HepG2 (cell line): ENCODE data around the gene MPST. TPM values are rescaled to one million over a fixed set of nuclear protein-coding genes. Genes with fewer than 3 reads are reported as not detected.
A peak's percentile ranks its signal among the peaks of the same experiment; 100 is the strongest.

Experiments
- ATAC-seq: fragments of 200-7000 bp; cut with Tn5 transposase; 3 replicates; pipeline ENCODE4 v1.9.1; 2020; ENCODE audit warnings: mild to moderate bottlenecking, moderate library complexity
- BruUV-seq: library from RNA; stranded (reverse); fragments of 400-500 nt; replicated peaks from 2 replicates; lab custom pipeline; 2021; lab: Mats Ljungman, UMichigan
- CTCF ChIA-PET: fragments of 300-600 bp; formaldehyde crosslinking; extraction: SDS; loops from one replicate; lab custom pipeline; 2021; ENCODE audit warnings: low total read pairs, inconsistent platforms, low intra/inter-chr PET ratio; lab: Yijun Ruan, JAX
- POLR2A ChIA-PET: fragments of 350-600 bp; sonication (Branson Sonifier 250); formaldehyde crosslinking; loops from one replicate; lab custom pipeline; 2020; ENCODE audit warnings: antibody characterized with exemption, inconsistent platforms; lab: Yijun Ruan, JAX
- DNase-seq: peaks from one replicate; pipeline ENCODE4 v3.0.0-alpha.2; 2015; ENCODE audit warnings: low spot score
- FAIRE-seq: peaks from 3 replicates; lab custom pipeline; 2011; peaks lifted over from hg19 to GRCh38; lab: Jason Lieb, UNC
- H2AFZ ChIP-seq: one replicate; pipeline ENCODE4 v1.6.1; 2011; ENCODE audit warnings: low read length, inconsistent platforms
- H3K27ac ChIP-seq: fragments of 300-600 bp; 3 replicates; pipeline ENCODE4 v1.8.0; 2011; ENCODE audit warnings: mixed run types, mild to moderate bottlenecking, mixed read lengths, low read length, inconsistent platforms; ENCODE audit not compliant: insufficient read depth; ENCODE audit errors: extremely low read length
- H3K27me3 ChIP-seq, 2 experiments: fragments of 200-600 bp in 1 of 2; 2 replicates in 1 of 2; 3 replicates in 1 of 2; pipeline versions ENCODE4 v1.6.0 to v1.8.0; 2011; ENCODE audit warnings: low read length in 2 of 2, mild to moderate bottlenecking in 2 of 2, moderate library complexity in 2 of 2, inconsistent platforms in 1 of 2; ENCODE audit not compliant: insufficient read depth in 2 of 2, control insufficient read depth in 1 of 2
- H3K36me3 ChIP-seq, 2 experiments: fragments of 200-600 bp in 1 of 2; replicated peaks in 1 of 2; 2 replicates in 1 of 2; 3 replicates in 1 of 2; pipeline versions ENCODE4 v1.5.1 to v1.8.0; 2011; ENCODE audit warnings: low read length in 2 of 2, inconsistent platforms in 1 of 2; ENCODE audit not compliant: insufficient read depth in 2 of 2, control insufficient read depth in 1 of 2
- H3K4me1 ChIP-seq: 2 replicates; pipeline ENCODE4 v1.5.1; 2012; ENCODE audit warnings: low read length, inconsistent platforms; ENCODE audit not compliant: insufficient read depth
- H3K4me2 ChIP-seq: 2 replicates; pipeline ENCODE4 v1.6.0; 2011; ENCODE audit warnings: low read depth, low read length, inconsistent platforms
- H3K4me3 ChIP-seq, 3 experiments: fragments of 200-600 bp in 1 of 3; sonication (generic), shearing (Covaris generic) in 1 of 3; replicated peaks in 1 of 3; 2 replicates each; pipeline ENCODE4 v1.5.1; 2011 to 2016; ENCODE audit warnings: low read length in 3 of 3, inconsistent platforms in 2 of 3, low read depth in 2 of 3, mild to moderate bottlenecking in 2 of 3, control low read depth in 1 of 3, mixed read lengths in 1 of 3; ENCODE audit not compliant: insufficient read depth in 1 of 3
- H3K79me2 ChIP-seq: one replicate; pipeline ENCODE4 v1.6.1; 2011; ENCODE audit warnings: low read length, inconsistent platforms; ENCODE audit not compliant: insufficient read depth
- H3K9ac ChIP-seq: 2 replicates; pipeline ENCODE4 v1.6.0; 2011; ENCODE audit warnings: mild to moderate bottlenecking, low read depth, low read length, inconsistent platforms; ENCODE audit not compliant: insufficient read depth
- H3K9me3 ChIP-seq: 2 replicates; pipeline ENCODE4 v1.5.1; 2012; ENCODE audit warnings: mild to moderate bottlenecking, low read length
- H4K20me1 ChIP-seq: 2 replicates; pipeline ENCODE4 v1.6.0; 2011; ENCODE audit warnings: inconsistent platforms, mild to moderate bottlenecking, low read length, moderate library complexity; ENCODE audit not compliant: insufficient read depth
- AGO2 ChIP-seq: fragments of 200-400 bp; formaldehyde crosslinking; optimal IDR thresholded peaks from 2 replicates; pipeline ENCODE3; 2017; ENCODE audit warnings: mild to moderate bottlenecking, low read depth, low read length, moderate library complexity
- BCL3 ChIP-seq: sonication (generic); formaldehyde crosslinking; IDR thresholded peaks from 2 replicates; pipeline ENCODE4 v1.5.1; 2020; ENCODE audit warnings: mild to moderate bottlenecking, missing genetic modification reagents, moderate library complexity
- ELF3 ChIP-seq: IDR thresholded peaks from 2 replicates; pipeline ENCODE4 v1.6.1; 2016; ENCODE audit warnings: missing genetic modification reagents, missing compliant biosample characterization
- GFI1 ChIP-seq: sonication (generic); formaldehyde crosslinking; IDR thresholded peaks from 2 replicates; pipeline ENCODE4 v1.5.0; 2020; ENCODE audit warnings: missing genetic modification reagents, mild to moderate bottlenecking, borderline replicate concordance
- ONECUT2 ChIP-seq: sonication (generic); formaldehyde crosslinking; IDR thresholded peaks from 2 replicates; pipeline ENCODE4 v1.4.0; 2020; ENCODE audit warnings: missing genetic modification reagents
- POLR2A ChIP-seq, 2 experiments: IDR thresholded peaks; 2 replicates each; pipeline ENCODE4 v1.6.1; 2011; ENCODE audit warnings: low read depth in 2 of 2, low read length in 2 of 2, mild to moderate bottlenecking in 1 of 2, moderate library complexity in 1 of 2; ENCODE audit not compliant: insufficient read depth in 1 of 2
- POLR2AphosphoS5 ChIP-seq: IDR thresholded peaks from 2 replicates; pipeline ENCODE4 v1.6.1; 2012; ENCODE audit warnings: low read depth, low read length
- RBM22 ChIP-seq: fragments of 200-400 bp; formaldehyde crosslinking; optimal IDR thresholded peaks from 2 replicates; pipeline ENCODE3; 2017; ENCODE audit warnings: mild to moderate bottlenecking, low read length, moderate library complexity
- ZNF280D ChIP-seq: sonication (generic); formaldehyde crosslinking; IDR thresholded peaks from 2 replicates; pipeline ENCODE4 v1.5.1; 2020; ENCODE audit warnings: mild to moderate bottlenecking, missing genetic modification reagents
- ZNF639 ChIP-seq: conservative IDR thresholded peaks from 2 replicates; pipeline ENCODE4 v1.6.1; 2018; ENCODE audit warnings: missing genetic modification reagents
- ZNF687 ChIP-seq: sonication (generic); formaldehyde crosslinking; IDR thresholded peaks from 2 replicates; pipeline ENCODE4 v1.5.1; 2020; ENCODE audit warnings: mild to moderate bottlenecking, missing genetic modification reagents, moderate library complexity
- WGBS: methylation state at CpG from one replicate; pipeline ENCODE4 v1.1.6; 2017; ENCODE audit warnings: low lambda C conversion rate; 5-methylcytosine and 5-hydroxymethylcytosine counted together
- in situ Hi-C: cut with HindIII; loops from 2 replicates; pipeline ENCODE4 v1.10.0; 2017; ENCODE audit warnings: low pct_unique_long_range_greater_than_20kb; ENCODE audit not compliant: extremely low pct_ligation_motif_present
- intact Hi-C: fragments of 100-400 bp; cut with micrococcal nuclease; formaldehyde crosslinking; loops from one replicate; pipeline ENCODE4 v1.10.0; 2022; ENCODE audit not compliant: unreplicated experiment
- polyA plus RNA-seq, 8 experiments: library from polyadenylated mRNA; depleted of rRNA in 3 of 8; stranded (reverse) in 7 of 8; unstranded in 1 of 8; fragments of >200 nt; fragmentation: Illumina TruSeq in 4 of 8; extraction: Trizol in 4 of 8; gene quantifications; 2 replicates each; pipeline versions ENCODE4 v1.2.1 to v1.2.3, GENCODE V29; 2011 to 2016; ENCODE audit warnings: low read depth in 4 of 8, missing spikeins in 1 of 8, mixed read lengths in 1 of 8; ENCODE audit not compliant: insufficient read depth in 1 of 8
- total RNA-seq, 5 experiments: library from RNA; depleted of rRNA; stranded (reverse); fragments of >200 nt; fragmentation: Illumina TruSeq; extraction: Trizol; gene quantifications; 2 replicates each; pipeline ENCODE4 v1.2.3, GENCODE V29; 2016; ENCODE audit warnings: low read depth in 1 of 5

MPST gene
- total and polyA plus RNA-seq, 2 of the 13 experiments (the other 11 are each of a cell fraction or from before 2014, with no cell fraction given): 133 to 141 TPM

GRCh38 chr22:37015587-37015878, 4.0 kb upstream of the MPST start:
- no peak for DNase-seq
- CTCF ChIA-PET: no interaction called here

More at GRCh38 chr22:37015587-37015878, 4.0 kb upstream of the MPST start:
- BruUV-seq: no TSS peak
- no peak overlapping the region for H3K9ac ChIP-seq
- POLR2A ChIA-PET: interaction anchor here (0.7 to 11.6 kb wide), 4 partner anchors 8 to 88 kb away, joined by 3 to 383 read pairs (median 73); no protein-coding TSS in a partner anchor
- no peak overlapping the region for H3K27ac ChIP-seq
- H3K4me2 ChIP-seq: peak overlapping the region; percentile 14; the same call in 1 of the 2 replicates
- peaks cover 5 to 15% of the 10 kb centered on the region in 2 experiments for H3K36me3 ChIP-seq
- WGBS: 73% methylated on average over 2 of the region's 4 CpGs
- H3K4me1 ChIP-seq: peaks cover 48% of the 10 kb centered on the region
- TF ChIP-seq AGO2 (peak; percentile 47), ZNF280D (CRISPR knock-in tag) (0 out of 2 replicates have a peak, but pooled peaks have one; percentile 33), ZNF687 (0 out of 2 replicates have a peak, but pooled peaks have one; percentile 33), POLR2A (IDR thresholded peaks at IDR 0.05; ENCODE audit: insufficient read depth in 1 of 2, low read depth in 2 of 2, low read length in 2 of 2) (peak in 1 of 2 experiments; percentile 67; a peak in 2 of 4 replicates), ELF3 (CRISPR knock-in tag) (0 out of 2 replicates have a peak, but pooled peaks have one; percentile 6), ONECUT2 (CRISPR knock-in tag) (no peak), RBM22 (peak; percentile 88), BCL3 (CRISPR knock-in tag) (peak; percentile 48; the same call in 1 of the 2 replicates), POLR2AphosphoS5 (0 out of 2 replicates have a peak, but pooled peaks have one; percentile 34), ZNF639 (CRISPR knock-in tag) (no peak), GFI1 (no peak)
- TF ChIP-seq, all 625 proteins: peak for 8
- in situ Hi-C loops (no loop called here), intact Hi-C loops (no loop called here)
- peaks cover 36% of the 10 kb centered on the region for H3K79me2 ChIP-seq
- H3K4me3 ChIP-seq: no peak overlapping the region
- ATAC-seq (no peak), FAIRE-seq (no peak)
- H3K27me3 ChIP-seq: no peaks in the 10 kb centered on the region; a peak in 1 of 5 replicates
- H3K9me3 ChIP-seq: no peaks in the 10 kb centered on the region
- peaks cover 29% of the 10 kb centered on the region for H4K20me1 ChIP-seq
- no peak overlapping the region for H2AFZ ChIP-seq
